ENCODE measurements around the gene NACA2. TPM values are rescaled to one million over a fixed set of nuclear protein-coding genes. Genes with fewer than 3 reads are reported as not detected.

NACA2 gene
- total RNA-seq, 2 experiments from 2014 or later, result not detected

- ChIA-PET CTCF (interaction anchor here (1.1 kb wide), 1 partner anchor 10 kb away, joined by 5 read pairs; no protein-coding TSS in a partner anchor), POLR2A (no interaction called here)
- no peaks in the 10 kb centered on the region for H3K36me3 Mint-ChIP-seq (ENCODE audit: low read depth)
- H3K4me3 Mint-ChIP-seq, result no peak overlapping the region
- no peak overlapping the region for H3K27ac Mint-ChIP-seq
- H3K4me1 Mint-ChIP-seq (ENCODE audit: low read depth), result no peaks in the 10 kb centered on the region
- no peaks in the 10 kb centered on the region for H3K9me3 Mint-ChIP-seq
- no peak for TF ChIP-seq CTCF (IDR thresholded peaks at IDR 0.05)
- intact Hi-C loops (cut with micrococcal nuclease), result no loop called here
- ATAC-seq (no peak), DNase-seq (no peak)
- peaks cover 16% of the 10 kb centered on the region for H3K27me3 Mint-ChIP-seq
Measured at GRCh38 chr17:61625564-61625963, 34.5 kb upstream of the NACA2 start.

DNA sequence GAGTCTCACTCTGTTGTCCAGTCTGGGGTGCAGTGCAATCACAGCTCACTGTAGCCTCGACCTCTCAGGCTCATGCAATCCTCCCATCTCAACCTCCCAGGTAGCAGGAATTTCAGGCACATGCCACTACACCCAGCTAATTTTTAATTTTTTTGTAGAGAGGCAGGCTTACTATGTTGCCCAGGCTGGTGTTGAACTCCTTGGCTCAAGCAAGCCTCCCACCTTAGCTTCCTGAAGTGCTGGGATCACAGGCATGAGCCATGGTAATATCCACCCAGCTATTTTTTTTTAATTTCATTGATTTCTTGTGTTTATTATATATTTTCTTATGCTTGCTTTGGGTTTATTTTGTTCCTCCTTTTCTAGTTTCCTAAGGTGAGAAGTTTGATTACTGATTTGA is 33.9 kb upstream of the NACA2 start:
- DNase-seq, result no peak
- no peak for ATAC-seq
- intact Hi-C loops (cut with micrococcal nuclease), result no loop called here
- peaks cover 12% of the 10 kb centered on the region for H3K27me3 Mint-ChIP-seq
- ChIA-PET CTCF (no interaction called here), POLR2A (no interaction called here)
- no peaks in the 10 kb centered on the region for H3K4me1 Mint-ChIP-seq (ENCODE audit: low read depth)
- H3K27ac Mint-ChIP-seq, result no peak overlapping the region
- no peak overlapping the region for H3K4me3 Mint-ChIP-seq
- TF ChIP-seq CTCF (IDR thresholded peaks at IDR 0.05), result no peak
- H3K36me3 Mint-ChIP-seq (ENCODE audit: low read depth), result no peaks in the 10 kb centered on the region
- H3K9me3 Mint-ChIP-seq, result peaks cover 3% of the 10 kb centered on the region

- DNase-seq (no peak), ATAC-seq (no peak)
- H3K4me1 Mint-ChIP-seq (ENCODE audit: low read depth), result no peaks in the 10 kb centered on the region
- peaks cover 11% of the 10 kb centered on the region for H3K9me3 Mint-ChIP-seq
- ChIA-PET CTCF (no interaction called here), POLR2A (no interaction called here)
- H3K27ac Mint-ChIP-seq, result no peak overlapping the region
- H3K4me3 Mint-ChIP-seq, result no peak overlapping the region
- peaks cover 9% of the 10 kb centered on the region for H3K27me3 Mint-ChIP-seq
- peaks cover 1% of the 10 kb centered on the region for H3K36me3 Mint-ChIP-seq (ENCODE audit: low read depth)
- no peak for TF ChIP-seq CTCF (IDR thresholded peaks at IDR 0.05)
- intact Hi-C loops (cut with micrococcal nuclease), result no loop called here
Measured at GRCh38 chr17:61621317-61621716, 30.3 kb upstream of the NACA2 start.

DNA sequence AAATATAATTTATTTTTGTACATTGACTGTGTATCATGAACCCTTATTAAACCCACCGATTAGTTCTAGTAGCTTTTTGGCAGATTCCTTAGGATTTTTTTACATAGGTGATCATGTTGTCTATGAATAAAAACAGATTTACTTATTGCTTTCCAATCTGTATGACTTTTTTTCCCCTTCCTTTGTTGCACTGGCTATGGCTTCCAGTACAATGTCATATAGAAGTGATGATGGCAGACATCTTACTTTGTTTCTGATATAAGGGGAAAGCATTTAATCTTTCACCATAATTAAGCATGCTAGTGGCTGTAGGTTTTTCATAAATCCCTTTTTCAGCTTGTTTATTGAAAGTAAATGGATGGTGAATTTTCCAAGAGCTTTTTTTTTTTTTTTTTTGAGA is 28.9 kb upstream of the NACA2 start:
- DNase-seq (no peak), ATAC-seq (no peak)
- H3K4me3 Mint-ChIP-seq, result no peak overlapping the region
- peaks cover 11% of the 10 kb centered on the region for H3K9me3 Mint-ChIP-seq
- no peak overlapping the region for H3K27ac Mint-ChIP-seq
- CTCF ChIA-PET, result no interaction called here
- no peak for TF ChIP-seq CTCF (IDR thresholded peaks at IDR 0.05)
- peaks cover 4% of the 10 kb centered on the region for H3K4me1 Mint-ChIP-seq (ENCODE audit: low read depth)
- H3K36me3 Mint-ChIP-seq (ENCODE audit: low read depth), result peaks cover 1% of the 10 kb centered on the region
- POLR2A ChIA-PET, result no interaction called here
- intact Hi-C loops (cut with micrococcal nuclease), result no loop called here
- H3K27me3 Mint-ChIP-seq, result peaks cover 5% of the 10 kb centered on the region

- Mint-ChIP-seq H3K4me3 (no peak overlapping the region), H3K4me1 (ENCODE audit: low read depth) (peaks cover 4% of the 10 kb centered on the region), H3K27ac (no peak overlapping the region), H3K27me3 (peaks cover 5% of the 10 kb centered on the region), H3K9me3 (peaks cover 11% of the 10 kb centered on the region), H3K36me3 (ENCODE audit: low read depth) (peaks cover 1% of the 10 kb centered on the region)
- POLR2A ChIA-PET, result no interaction called here
- intact Hi-C loops (cut with micrococcal nuclease), result no loop called here
- no peak for TF ChIP-seq CTCF (IDR thresholded peaks at IDR 0.05)
- CTCF ChIA-PET, result no interaction called here
- ATAC-seq (no peak), DNase-seq (no peak)
Measured at GRCh38 chr17:61619493-61619892, 28.5 kb upstream of the NACA2 start.

Data from activated CD8-positive, alpha-beta T cell treated with anti-CD3 and anti-CD28 coated beads for 36 hours (primary cell).